Measurements from ENCODE around the gene MAP3K7. TPM values are rescaled to one million over a fixed set of nuclear protein-coding genes. Genes with fewer than 3 reads are reported as not detected.

MAP3K7 gene
- total RNA-seq, 4 donors from 2014 or later = 18.4 to 26.6 (median 22.6) TPM

DNA sequence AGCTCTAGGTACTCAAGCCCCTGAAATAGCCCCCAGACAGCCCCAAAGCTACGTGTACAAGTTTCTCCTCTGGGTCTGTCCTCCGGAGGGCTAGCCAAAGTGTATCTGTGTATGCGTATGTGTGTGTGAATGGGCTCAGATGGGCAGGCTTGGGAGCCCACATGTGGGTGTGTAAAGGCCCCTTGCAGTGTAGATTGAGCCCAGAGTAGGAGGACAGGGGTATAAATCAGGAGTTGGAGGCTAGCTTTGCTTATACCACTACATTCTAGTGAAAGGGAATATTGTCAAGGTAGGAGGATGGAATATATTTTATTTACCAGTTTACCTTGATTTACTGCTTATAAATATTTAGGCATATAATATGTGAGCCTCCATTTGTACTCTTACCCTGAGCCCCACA lies 9.0 kb upstream of the MAP3K7 start:
- Histone ChIP-seq H3K4me3 (no peak overlapping the region), H3K9me3 (no peaks in the 10 kb centered on the region), H3K27ac (no peak overlapping the region), H3K36me3 (no peaks in the 10 kb centered on the region), H3K27me3 (peaks cover 20% of the 10 kb centered on the region), H3K4me1 (no peaks in the 10 kb centered on the region)
- 0% methylated on average over 1 of the region's 3 CpGs; no CpG with 5 or more reads in 1 of the 2 donors for WGBS, 2 donors (ENCODE audit: low coverage in 1 of 2)
- ATAC-seq = no peak
- TF ChIP-seq POLR2AphosphoS5 (IDR thresholded peaks at IDR 0.05) (no peak), POLR2A (IDR thresholded peaks at IDR 0.05) (no peak)
- TF ChIP-seq, protein P1, sequence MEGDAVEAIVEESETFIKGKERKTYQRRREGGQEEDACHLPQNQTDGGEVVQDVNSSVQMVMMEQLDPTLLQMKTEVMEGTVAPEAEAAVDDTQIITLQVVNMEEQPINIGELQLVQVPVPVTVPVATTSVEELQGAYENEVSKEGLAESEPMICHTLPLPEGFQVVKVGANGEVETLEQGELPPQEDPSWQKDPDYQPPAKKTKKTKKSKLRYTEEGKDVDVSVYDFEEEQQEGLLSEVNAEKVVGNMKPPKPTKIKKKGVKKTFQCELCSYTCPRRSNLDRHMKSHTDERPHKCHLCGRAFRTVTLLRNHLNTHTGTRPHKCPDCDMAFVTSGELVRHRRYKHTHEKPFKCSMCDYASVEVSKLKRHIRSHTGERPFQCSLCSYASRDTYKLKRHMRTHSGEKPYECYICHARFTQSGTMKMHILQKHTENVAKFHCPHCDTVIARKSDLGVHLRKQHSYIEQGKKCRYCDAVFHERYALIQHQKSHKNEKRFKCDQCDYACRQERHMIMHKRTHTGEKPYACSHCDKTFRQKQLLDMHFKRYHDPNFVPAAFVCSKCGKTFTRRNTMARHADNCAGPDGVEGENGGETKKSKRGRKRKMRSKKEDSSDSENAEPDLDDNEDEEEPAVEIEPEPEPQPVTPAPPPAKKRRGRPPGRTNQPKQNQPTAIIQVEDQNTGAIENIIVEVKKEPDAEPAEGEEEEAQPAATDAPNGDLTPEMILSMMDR (IDR thresholded peaks at IDR 0.05) = no peak

DNA sequence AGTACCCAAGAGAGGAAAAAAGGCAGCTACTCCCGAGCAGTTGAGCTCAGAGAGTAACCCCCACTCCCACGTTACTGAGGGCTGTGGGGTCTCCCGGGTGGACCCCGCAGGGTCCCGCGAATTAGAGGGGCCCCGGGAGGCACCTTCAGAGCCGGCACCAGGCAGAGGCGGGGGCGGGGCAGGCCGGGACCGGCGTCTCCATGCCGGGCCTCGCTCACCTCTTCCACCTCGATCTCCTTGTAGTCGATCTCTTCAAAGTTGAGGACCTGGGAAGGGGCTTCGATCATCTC lies 381 bp downstream of the MAP3K7 start:
- H3K4me1 ChIP-seq = peaks cover 0 to 49% (median 5%) of the 10 kb centered on the region in 3 donors
- no peaks in the 10 kb centered on the region for H3K9me3 ChIP-seq
- ATAC-seq = peak; percentile 20
- H3K4me3 ChIP-seq = peak overlapping the region; percentile 73 to 86
- no peaks in the 10 kb centered on the region for H3K27me3 ChIP-seq
- H3K27ac ChIP-seq = peak overlapping the region; percentile 70 to 95 (median 92)
- no peaks in the 10 kb centered on the region for H3K36me3 ChIP-seq
- WGBS, 2 donors (ENCODE audit: low coverage in 1 of 2) = 0% methylated on average over 2 to 3 of the region's 18 CpGs
- TF ChIP-seq EP300 (IDR thresholded peaks at IDR 0.05) (no peak), POLR2AphosphoS5 (IDR thresholded peaks at IDR 0.05) (no peak), POLR2A (IDR thresholded peaks at IDR 0.05) (no peak)
- TF ChIP-seq, protein P1 (IDR thresholded peaks at IDR 0.05) = no peak

DNA sequence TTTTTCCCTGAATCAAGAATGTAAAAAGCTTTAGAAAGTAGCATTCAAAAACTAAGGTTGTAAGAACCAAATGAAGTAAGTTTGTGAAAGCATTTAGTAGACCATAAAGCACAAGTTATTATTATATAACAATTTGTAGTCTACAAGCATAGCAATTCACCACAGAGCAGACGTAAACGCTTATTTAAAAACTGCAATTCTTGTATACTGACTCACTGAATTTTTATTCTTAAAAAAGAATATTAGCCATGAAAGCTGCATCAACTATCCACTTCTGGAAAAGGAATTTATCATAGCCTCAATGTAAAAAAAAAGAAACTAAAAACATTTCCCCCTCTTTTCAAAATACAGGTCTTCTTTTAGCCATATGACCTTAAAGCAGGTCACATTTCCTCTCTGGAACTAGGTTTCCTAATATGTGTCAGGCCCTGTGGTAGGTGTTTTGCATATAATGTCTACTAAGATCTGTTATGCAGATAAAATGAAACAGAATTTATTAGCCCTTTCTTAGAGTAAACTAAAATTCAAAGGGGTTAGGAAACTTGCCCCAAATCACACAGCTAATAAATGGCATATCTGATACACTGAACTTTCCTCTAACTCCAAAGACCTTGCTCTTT lies 2.1 kb downstream of the MAP3K7 start:
- Histone ChIP-seq H3K4me3 (no peak overlapping the region), H3K9me3 (no peaks in the 10 kb centered on the region), H3K27me3 (no peaks in the 10 kb centered on the region), H3K27ac (no peak overlapping the region), H3K4me1 (peaks cover 0 to 60% (median 5%) of the 10 kb centered on the region in 3 donors), H3K36me3 (no peaks in the 10 kb centered on the region)
- WGBS, 2 donors (ENCODE audit: low coverage in 1 of 2) = 61 to 84% methylated on average over 2 of the region's 2 CpGs
- ATAC-seq = no peak
- TF ChIP-seq EP300 (IDR thresholded peaks at IDR 0.05) (no peak), POLR2A (IDR thresholded peaks at IDR 0.05) (no peak)

DNA sequence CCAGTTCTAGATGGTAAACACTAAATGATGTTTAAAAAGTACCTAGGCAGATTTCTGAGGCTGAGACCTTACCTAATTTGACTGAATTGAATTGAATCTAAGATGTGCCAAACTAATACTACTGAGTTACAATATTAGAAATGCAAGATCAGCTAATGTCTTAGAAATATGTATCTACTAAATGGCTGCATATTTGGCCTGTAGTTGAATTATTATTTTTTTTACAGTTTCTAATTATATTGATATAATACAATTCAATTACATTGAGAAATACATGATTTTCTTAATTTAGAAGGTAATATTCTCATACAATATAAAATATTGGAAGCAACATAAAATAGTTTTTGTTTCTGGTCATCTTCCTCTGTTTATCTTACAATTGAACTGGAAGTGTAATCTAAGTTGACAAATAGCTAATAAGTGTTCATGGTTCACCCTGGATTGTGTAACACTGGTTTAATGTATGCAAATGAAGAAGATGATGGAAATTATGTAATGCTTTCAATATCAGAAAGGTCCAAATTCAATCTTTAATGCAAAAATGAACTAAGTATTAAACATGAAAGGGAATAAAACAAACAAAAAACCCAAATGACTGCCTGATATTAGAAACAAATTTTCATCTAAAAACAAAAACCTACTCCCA lies 2.9 kb downstream of the MAP3K7 start:
- ATAC-seq = no peak
- TF ChIP-seq POLR2A (IDR thresholded peaks at IDR 0.05) = no peak
- TF ChIP-seq EP300 (IDR thresholded peaks at IDR 0.05) = no peak
- TF ChIP-seq, protein P1 (IDR thresholded peaks at IDR 0.05) = no peak
- no peak for TF ChIP-seq POLR2AphosphoS5 (IDR thresholded peaks at IDR 0.05)
- Histone ChIP-seq H3K9me3 (no peaks in the 10 kb centered on the region), H3K27ac (no peak overlapping the region), H3K4me1 (peaks cover 0 to 60% (median 5%) of the 10 kb centered on the region in 3 donors), H3K27me3 (no peaks in the 10 kb centered on the region), H3K36me3 (no peaks in the 10 kb centered on the region), H3K4me3 (no peak overlapping the region)

DNA sequence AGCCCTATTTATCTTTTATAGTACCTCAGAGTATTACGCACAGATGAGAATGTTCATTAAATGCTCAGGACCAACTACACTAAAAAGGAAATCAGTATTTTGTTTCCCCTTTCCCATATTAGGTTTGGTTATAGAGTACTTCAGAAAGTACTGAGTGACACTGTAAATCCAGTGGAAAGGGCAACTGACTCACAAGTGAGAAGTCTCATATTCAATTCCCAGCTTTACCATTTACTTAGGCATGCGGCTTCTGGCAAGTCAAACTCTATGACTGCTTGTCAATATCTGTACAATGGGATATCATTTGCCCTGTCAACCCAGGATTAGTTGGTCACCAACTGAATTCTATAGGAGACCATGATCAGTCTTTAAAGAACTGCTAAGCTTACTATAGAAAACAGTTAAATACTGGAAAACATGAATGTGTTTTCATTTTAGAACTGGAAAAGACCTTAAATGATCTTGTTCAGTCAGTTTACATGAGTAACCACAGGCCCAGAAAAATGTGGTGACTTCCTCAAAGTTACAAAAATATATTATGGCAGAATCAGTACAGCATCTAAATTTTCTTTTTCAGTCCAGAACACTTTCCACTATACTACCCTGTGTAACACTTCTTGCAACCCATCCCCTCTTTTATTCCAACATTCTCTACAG lies 3.6 kb downstream of the MAP3K7 start:
- H3K4me3 ChIP-seq = no peak overlapping the region
- TF ChIP-seq EP300 (IDR thresholded peaks at IDR 0.05) (no peak), POLR2AphosphoS5 (IDR thresholded peaks at IDR 0.05) (no peak), POLR2A (IDR thresholded peaks at IDR 0.05) (no peak)
- TF ChIP-seq, protein P1 (IDR thresholded peaks at IDR 0.05) = no peak
- H3K27me3 ChIP-seq = no peaks in the 10 kb centered on the region
- no peak for ATAC-seq
- peaks cover 0 to 60% (median 5%) of the 10 kb centered on the region in 3 donors for H3K4me1 ChIP-seq
- WGBS, 2 donors (ENCODE audit: low coverage in 1 of 2) = 90 to 94% methylated on average over 2 of the region's 2 CpGs
- H3K9me3 ChIP-seq = no peaks in the 10 kb centered on the region
- H3K27ac ChIP-seq = no peak overlapping the region
- peaks cover 0 to 3% of the 10 kb centered on the region in 2 donors for H3K36me3 ChIP-seq

Measured in gastroesophageal sphincter (tissue), 4 donors.